Stimulated activated CD4-positive, alpha-beta T cell treated with anti-CD3 and anti-CD28 coated beads, Interleukin-4, amount 100 ng/mL, for 4 hours (primary cell): Measurements from ENCODE around the gene AJUBA.
A peak's percentile ranks its signal among the peaks of the same experiment; 100 is the strongest.
"Not testable (repeated sequence)": the region's sequence is repeated elsewhere in the genome, so short reads cannot be mapped to it uniquely, and the experiment has no call there.

ENCODE experiments used
- DNase-seq, 2 experiments: peaks; one replicate each; pipeline ENCODE4 v3.0.0-alpha.2; 2020

AJUBA gene

DNA sequence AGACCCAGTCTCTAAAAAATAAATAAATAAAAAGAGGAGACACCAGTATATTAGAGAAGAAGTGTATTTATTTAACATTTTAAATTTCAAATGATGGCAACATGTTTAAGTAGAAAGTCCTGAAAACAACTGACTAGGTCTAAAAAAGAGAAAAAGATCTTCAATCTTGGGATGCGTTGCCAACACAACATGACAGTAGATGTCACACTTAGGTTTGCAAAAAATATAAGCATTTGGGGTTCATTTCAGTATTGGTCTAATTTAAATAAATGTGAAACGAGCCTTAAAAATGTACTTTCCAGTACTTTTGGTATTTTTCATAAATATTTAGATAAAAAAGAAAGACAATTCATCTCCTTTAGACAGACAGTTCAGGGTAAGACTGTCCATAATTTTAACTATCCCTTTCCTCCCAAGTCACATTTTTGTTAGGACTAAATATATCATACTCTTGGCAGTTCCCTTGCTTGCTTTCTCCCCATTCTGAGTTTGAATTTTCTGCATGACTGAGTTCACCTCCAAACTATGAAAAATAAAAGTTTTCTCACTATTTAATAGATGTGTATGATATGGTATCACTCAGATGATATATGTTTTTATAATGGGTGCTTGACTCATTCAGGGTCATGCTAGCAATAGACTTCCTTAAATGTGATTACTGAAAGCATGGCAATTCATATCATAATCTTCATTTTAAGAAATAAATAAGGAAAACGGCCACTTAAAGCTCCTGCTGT, 23.3 kb upstream of the AJUBA start:
- DNase-seq: no peak

DNA sequence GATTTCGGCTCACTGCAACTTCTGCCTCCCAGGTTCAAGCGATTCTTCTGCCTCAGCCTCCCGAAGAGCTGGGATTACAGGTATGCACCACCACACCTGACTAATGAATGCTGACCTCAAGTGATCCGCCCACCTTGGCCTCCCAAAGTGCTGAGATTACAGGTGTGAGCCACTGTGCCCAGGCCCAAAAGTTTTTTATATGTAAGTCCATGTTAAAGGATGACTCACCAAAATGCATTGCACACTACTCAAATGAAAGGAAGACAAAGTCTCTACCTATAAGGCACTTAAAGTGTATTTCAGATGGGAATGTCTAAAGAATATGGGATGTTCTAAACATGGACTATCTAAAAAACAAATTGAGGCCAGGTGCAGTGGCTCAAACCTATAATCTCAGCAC, 21.9 kb upstream of the AJUBA start:
- DNase-seq: not testable (repeated sequence)

DNA sequence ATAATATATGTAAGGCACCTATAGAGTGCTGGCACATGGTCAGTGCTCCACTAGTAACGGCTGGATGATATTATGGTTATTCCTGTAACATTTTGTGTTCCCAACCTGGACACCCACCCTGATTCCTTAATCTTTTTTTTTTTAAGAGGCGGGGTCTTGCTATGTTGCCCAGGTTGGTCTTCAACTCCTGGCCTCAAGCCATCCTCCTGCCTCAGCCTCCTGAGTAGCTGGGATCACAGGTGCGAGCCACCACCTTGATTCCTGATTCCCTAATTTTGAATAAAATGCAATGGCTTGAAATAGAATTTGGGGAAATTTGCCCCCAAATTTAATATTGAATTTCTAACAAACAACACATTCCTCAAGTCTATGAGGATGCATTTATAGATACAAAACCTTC, 20.2 kb upstream of the AJUBA start:
- DNase-seq: no peak

DNA sequence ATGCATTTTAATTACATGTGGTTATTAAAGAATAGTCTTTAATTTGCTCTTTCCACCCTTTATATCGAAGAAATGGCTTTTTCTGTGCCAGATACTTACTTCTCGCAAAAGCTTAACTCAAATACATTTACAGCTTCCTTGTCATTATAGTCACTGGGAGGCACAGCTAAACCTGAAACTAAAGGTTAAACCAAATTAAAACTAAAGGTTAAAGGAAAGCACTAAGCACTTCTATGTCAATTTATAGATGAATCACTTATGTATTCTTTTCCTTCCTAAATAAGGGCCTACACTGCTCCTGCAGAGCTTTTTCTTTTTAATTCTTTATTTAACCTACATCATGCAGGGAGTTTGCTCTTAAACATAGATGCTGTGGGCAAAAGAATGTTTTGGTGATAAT, 18.5 kb upstream of the AJUBA start:
- no peak for DNase-seq

DNA sequence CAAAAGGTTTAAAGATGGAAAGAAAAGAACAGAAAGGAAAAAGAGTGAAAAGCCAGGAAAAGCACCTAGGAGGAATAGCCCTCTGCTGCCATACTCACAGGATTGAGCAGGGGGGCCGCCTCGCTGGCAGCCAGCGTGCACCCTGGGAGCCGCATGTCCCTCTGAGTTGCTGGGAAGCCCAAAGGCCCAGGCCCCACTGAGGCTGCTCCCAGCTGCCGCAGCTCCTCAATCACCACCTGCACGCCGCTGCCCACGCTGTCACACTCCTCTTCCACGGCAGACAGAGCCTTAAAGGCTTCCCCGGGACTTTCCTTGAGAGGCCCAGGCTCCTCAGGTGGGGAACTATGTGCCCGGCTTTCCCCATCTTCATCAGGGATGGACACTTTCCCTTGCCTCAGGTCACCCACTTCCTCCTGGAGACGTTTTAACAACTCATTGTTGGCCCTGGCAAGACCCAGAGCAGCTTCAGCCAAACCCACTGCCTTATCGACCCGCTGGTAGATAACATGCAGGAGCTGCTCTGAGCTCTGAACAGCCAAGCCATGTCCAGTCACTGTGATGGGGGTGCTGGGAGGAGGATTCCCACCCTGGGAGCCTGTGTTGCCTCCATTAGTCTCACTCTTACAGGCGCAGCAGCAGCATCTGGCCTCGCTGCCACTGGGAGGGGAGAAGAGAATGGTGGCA, 16.1 kb upstream of the AJUBA start:
- no peak for DNase-seq

DNA sequence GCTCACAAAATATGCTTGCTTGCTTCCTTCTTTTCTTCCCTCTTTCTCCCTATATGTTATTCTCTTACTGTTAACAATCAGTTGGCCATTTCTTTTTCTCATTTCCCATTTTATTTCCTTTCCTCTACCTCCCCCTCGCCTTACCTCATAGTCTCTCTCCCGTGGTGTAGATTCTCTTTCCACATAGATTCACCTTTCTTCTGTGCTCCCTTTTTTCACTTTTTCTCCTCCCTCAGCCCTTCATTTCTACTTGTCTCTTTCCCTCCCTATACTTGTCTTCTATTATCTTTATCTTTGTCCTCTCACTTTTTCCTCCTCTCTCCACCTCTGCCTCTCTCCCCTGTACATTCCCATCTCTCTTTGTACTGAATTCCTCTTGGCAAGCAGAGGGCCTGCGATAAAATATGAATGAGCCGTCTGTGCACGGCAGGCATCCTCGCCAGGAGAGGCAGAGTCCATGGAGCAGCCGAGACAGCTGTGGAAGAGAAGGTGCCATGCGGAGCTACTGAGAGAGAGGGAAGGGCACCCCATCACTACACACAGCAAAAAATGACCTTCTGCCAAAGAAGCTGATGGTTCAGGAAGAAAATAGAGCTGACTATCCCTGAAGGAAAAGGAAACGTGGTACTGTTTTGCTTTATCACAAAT, 15.4 kb upstream of the AJUBA start:
- DNase-seq: no peak

DNA sequence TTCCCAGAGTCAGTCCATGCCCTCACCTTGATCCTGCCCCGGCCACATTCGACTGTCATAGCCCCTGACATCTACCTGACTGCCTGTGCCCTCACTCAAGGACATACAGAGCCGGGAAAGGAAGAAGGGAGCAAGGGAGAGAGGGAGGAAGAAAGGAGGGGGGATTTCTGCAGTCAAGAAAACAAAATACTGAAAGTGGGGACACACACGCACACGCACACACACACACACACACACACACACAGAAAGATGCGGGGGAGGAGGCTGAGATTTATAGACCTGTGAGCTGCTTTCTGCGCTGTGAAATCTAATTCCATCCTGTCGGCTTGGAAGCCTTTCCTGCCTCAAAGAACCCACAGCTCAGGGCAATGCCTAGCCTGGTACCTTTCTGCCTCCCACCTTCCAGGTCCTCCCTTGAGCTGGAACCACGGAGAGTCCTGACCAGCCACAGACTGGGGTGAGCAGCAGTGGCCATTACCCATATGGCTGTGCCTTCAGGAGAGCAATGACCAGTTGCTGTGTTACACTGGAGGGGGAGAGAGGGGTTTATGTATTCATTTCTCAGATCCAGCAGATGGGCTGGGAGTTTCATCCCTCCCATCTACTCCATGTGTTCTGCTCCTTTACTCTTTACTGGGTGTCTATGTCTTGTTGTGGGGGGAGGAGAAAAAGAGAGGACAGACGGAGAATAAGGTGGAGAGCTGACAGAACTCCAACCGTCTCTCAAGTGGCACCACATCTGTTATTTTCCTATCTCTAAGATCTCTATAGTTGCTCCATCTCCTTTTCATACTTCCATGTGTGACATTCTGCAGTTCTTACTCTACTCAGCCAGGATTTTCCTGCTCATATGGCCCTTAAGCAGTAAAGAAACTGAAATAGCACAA, 14.7 kb upstream of the AJUBA start:
- DNase-seq: no peak

DNA sequence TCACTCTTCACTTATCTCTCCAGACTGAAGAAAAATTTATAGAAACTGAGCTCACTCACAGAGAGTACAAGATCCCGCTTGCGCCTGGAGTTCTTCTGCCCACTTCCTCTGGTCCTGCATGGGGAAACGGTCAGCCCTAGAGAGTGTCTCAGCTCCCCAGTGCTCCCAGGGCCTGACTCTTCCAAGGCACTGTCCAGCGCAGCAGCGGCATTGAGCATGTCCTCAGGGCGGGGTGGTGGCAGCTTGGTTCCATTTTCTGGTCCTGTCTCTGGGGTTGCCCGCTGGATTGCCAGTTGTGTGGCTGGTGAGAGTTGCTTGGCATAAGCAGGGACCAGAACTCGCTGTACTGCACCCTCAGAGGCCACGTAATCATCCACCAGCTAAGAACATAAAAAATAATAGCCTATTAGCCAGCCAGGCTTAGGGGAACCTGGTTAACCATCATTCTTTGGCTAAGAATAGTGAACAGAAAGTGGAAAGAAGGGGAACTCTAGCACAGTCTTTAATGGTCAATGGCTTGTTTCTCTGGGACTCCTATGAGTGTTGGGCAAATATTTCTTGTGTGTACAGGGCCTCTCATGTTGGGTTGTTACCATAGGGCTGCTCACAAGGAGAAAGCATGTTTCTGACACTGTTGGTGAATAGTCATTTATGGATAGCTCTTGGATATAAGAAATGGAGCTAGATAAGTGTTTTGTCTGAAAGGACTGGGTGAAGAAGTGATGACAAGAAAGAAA, 13.7 kb upstream of the AJUBA start:
- DNase-seq: no peak

DNA sequence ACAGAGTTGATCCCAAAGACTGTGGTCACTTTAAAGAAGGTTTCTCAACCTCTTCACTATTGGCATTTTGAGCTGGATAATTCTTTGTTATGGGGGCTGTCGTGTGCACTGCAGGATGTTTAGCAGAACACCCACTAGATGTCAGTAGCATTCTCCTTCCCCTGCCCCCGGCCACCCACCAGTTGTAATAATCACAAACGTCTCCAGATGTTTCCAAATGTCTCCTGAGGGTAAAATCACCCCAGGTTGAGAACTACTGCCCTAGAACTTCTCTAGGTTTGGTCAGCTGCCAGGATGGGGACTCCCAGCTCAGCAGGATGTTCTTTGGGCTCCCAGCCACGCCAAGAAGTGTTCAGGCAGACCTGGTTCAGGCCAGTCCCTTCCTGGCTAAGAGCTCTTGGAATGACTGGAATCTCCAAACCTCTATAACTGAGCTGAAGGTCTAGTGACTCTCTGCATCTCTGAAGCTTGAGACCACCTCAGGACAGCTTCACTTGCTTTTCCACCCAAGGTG, 12.5 kb upstream of the AJUBA start:
- DNase-seq: peak; percentile 19 to 30

DNA sequence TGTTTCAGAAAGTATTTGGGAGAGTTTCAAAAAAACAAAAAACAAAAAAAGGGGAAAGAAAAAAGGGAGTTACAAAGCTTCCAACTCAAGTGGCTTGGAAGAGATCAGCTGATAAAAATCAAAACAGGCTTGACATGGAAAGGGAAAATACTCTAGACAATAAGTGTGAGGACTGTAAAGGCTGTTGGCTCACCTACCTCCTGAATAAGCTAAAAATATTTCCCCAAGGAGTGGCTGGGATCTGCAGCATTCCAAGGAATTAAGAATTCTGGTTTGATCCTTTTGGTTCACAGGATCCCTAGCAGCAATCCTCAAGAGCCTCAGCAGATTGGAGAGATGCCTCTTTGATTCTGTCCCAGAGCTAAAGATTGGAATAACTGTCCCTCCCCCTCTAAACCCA, 11.2 kb upstream of the AJUBA start:
- DNase-seq: no peak

DNA sequence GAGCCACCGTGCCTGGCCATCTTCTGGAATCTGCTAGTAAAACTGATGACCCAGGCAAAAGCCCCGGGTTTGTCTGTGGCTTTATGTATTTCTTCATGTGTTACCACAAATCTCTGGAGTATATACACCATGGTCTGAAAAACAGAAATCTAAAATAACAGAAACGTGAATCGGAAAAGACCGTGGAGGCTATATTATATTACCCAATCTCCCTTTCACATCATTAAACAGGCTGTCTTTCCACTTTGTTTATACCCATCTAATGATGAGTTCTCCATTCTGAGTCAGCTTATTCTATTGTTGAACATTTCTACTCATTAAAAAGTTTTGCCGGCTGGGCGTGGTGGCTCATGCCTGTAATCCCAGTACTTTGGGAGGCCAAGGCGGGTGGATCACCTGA, 9.5 kb upstream of the AJUBA start:
- DNase-seq: no peak

DNA sequence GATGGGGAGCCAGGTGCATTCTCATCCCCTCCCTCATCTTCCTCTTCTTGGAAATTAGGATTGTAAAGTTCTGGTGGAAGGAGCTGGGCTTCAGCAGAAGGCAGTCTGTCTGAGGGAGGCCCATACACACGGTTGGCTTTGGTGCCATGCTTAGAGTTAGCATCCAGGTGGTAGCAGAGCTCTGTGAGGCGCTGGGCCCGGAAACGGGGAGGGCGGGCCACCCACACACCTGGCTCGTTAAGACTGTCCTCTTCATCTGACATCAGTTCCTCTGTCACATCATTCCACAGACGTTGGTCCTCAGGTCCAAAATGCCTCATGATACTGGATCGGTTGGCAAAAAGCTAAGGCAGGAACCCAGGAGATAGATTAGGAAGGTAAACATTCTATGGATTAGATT, 4.9 kb upstream of the AJUBA start:
- DNase-seq: no peak

DNA sequence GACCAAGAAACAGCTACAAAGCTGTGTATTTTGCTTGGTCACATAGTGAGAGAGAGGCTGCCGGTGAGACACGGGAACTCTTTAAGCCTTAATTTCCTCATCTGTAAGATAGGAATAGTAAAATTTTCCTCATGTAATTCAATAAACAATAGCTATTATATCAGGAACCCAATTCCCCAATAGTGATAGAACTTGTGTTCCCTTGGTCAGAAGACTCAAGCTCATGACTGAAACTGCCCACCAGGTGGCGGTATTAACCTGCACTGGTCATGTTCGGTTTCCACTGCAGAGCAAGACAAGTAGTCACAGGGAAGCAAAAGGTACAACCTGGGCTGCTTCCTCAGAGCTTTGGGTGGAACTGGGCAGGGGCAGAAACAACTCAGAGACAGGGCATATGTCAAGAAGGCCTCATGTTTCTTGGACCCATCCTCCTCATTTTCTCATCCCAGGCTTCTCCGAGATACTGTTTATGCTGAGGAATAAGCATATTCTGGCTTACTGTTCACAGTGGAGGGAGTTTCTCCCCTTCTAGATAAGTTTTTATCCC, 4.2 kb upstream of the AJUBA start:
- peak; percentile 83 to 84 for DNase-seq

DNA sequence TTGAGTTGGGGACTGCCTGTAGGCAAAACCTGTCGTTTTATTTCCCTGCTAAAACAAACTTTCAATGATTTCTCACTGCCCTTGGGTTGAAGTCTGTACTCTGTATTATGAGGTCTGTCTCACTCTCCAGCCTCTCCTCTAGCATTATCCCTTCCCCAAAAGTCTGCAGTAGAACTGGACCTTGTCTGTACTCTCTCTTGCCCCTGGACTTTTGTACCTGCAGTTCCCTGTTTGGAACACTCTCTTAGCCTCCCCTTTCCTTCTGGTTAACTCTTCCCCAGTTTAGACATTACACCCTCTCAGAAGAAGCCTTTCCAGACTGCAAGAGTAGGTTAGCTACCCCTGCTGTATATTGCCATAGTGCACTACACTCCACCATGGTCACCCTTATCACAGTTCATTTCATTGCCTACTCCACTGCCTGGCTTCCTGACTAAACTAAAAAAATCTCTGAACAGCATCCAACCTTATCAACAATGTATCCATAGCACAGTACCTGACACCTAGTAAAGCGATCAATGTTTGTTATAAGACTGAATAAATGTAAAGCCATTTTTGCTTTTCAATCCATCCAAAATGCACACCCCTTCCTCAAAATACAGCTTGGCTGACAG, 3.6 kb upstream of the AJUBA start:
- DNase-seq: no peak

DNA sequence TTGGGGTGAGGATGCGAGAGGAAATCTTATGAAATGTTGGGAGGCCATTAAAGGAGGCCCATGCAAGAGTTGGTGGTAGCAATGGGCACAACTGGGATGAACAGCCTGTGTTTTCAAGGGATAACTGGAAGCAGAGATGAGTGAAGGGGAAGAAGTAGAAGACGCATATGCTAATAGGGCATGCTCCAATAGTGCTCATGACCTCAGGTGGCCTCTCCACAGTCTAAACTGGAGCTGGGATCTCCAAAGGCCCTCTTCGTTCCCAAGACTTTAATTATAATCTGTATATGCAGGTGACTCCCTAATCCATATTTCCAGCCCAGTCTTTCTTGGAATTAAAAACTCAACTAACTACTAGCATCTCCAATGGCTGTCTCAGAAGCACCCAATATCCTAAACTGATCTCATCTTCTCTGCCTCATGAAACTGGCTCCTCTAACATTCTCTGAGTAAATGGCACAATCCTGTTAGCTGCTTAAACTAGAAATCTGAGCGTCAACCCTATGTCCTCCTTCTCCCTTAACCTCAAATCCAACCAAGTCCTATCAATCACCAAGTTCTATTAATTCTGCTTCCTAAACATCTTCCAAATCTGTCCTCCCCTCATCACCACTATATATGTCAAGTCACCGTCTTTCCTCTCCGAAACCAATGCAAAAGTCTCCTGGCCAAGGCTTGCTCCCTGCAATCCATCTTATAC, 2.8 kb upstream of the AJUBA start:
- DNase-seq: no peak

DNA sequence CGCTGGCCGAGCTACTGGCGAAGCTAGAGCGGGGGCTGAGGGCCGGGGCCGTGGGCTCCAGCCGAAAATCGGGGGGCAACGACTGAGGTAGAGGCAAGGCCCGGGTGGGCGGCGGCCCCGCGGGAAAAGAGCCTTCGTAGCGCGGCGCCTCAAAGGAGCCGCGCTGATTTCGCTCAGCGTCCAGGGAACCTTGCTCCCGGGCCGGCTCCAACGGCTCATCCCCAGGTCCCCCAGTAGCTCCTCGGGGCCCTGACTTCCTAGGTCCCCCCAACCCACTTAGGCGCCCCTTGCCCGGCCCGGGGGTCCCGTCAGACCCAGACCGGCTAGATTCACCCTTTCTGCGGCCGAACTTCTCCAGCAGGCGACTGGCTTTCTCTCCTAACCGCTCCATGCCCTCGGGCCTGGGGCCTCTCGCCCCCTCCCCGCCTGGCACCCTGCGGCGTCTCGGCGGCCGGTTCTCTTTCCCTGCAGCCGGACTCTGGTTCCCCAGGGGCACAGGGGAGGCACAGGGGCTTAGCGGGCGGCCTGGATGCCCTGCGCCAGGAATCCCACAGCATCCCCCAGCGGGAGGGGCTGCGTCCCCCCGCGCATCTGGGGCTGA, 375 bp downstream of the AJUBA start:
- DNase-seq: peak in 1 of 2 experiments; percentile 14

DNA sequence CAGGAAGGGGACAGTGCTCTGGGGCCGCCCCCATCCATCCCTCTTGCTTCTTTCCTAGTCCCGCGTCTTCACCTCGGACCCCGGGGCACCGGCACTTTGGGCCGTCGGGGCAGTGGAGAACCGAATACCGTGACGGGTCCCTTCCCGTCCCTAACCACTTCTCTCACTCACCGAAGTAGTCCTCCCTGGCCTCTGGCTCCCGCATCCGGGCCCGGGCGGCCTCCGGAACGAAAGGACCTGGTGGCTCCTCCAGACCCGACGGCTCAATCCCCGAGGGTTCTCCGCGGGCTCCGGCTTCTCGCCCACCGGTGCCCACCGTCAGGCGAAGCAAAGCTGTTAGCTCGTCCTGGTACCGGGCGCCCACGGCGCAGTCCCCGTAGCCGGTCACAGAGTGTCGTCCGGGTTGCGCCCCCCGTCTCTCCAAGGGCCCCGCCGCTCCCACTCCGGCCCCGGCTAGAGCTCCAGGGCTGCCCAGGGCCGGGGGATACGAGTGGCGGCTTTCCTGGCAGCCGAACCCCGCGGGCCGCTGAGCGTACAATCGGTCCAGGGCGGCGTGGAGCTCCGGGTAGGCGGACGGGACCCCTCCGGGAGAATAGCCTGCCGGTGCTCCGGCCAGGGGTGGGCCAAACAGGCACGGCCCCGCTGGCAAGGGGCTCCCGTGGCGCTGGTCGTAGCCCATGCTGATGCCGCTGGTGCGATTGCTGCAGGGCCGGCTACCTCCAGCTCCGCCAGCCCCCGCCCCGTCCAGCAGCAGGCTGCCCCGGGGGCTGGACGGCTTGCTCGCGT, 1.1 kb downstream of the AJUBA start:
- DNase-seq: peak in 1 of 2 experiments; percentile 19

DNA sequence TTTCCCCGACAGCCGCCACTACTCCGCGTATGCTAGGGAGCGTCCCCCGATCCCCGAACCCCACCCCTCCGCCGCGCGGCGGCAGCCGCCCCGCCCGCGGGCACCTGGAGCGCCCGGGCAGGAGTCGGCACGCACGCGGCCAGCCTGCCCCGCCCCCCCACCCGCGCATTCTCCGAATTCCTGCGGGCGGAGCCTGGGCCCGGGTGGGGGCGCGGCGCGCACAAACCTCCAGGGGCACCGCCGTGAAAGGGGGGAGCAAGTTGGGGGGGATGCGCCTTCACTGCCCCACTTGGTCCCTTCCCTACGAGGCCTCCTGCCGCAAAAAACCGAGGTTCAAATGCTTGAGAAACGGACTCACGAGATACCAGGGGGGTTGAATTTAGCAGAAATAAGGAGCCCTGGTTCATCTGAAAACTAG, 1.7 kb downstream of the AJUBA start:
- DNase-seq: peak; percentile 51 to 55

DNA sequence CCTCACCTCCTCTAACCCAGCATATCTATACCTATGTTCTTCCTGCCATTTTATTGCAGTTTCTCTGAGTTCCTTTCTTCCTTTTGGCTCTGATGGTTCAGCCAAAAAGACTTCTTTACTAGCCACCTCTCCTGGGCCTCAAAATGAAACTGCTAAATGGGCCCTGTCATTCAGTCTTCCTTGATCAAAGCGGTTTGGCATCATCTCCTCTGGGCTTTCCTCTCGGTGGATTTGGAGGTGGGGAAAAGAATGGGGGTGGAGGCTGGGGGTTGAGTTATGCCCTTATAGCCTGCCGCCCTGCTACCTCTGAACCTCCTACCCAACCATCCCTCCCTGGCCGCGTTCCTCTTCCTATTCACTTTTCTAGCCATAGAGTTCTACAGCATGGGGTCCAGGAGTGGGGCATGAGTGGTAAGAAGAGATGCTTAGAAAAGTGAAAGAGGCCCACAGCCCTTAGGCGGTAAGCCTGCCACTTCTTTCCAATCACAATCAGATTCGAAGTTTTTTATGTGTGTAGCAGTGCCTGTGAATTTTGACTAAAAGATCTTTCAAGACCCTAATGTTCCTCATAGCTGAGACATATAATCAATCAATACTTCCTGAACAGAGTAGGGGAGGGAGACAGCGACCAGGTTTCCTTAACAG, 2.5 kb downstream of the AJUBA start:
- DNase-seq: no peak
